Endothelial cell of umbilical vein (primary cell): Measurements from ENCODE around the gene DSG2. TPM values are rescaled to one million over a fixed set of nuclear protein-coding genes. Genes with fewer than 3 reads are reported as not detected.

Experiments used
- BruUV-seq: library from RNA; stranded (reverse); fragments of 400-500 nt; replicated peaks from 2 replicates; lab custom pipeline; 2021; lab: Mats Ljungman, UMichigan
- CTCF ChIA-PET: fragments of 300-600, 350-600 bp; sonication (Branson Sonifier 250); formaldehyde crosslinking; loops from one replicate; lab custom pipeline; 2021; ENCODE audit warnings: antibody characterized with exemption, inconsistent platforms; lab: Charles Lee
- POLR2A ChIA-PET: fragments of 300-600, 350-600 bp; sonication (Branson Sonifier 250); formaldehyde crosslinking; loops from one replicate; lab custom pipeline; 2021; ENCODE audit warnings: antibody characterized with exemption, inconsistent platforms; lab: Charles Lee
- DNase-seq: peaks from one replicate; pipeline ENCODE4 v3.0.0-alpha.2; 2011; ENCODE audit warnings: low read depth, low spot score
- FAIRE-seq: peaks from 2 replicates; lab custom pipeline; 2011; peaks lifted over from hg19 to GRCh38; lab: Jason Lieb, UNC
- H2AFZ ChIP-seq: 2 replicates; pipeline ENCODE4 v1.6.0; 2012; ENCODE audit warnings: low read depth, low read length, control low read depth, inconsistent platforms
- H3K27ac ChIP-seq: 2 replicates; pipeline ENCODE4 v1.5.1; 2011; ENCODE audit warnings: low read depth, mild to moderate bottlenecking, control low read depth, low read length, moderate library complexity; ENCODE audit not compliant: insufficient read depth
- H3K27me3 ChIP-seq, 2 experiments: 2 replicates each; pipeline versions ENCODE4 v1.6.0 to v1.6.1; 2011; ENCODE audit warnings: low read length in 2 of 2, mixed read lengths in 1 of 2; ENCODE audit not compliant: control insufficient read depth in 2 of 2, insufficient read depth in 2 of 2
- H3K36me3 ChIP-seq, 2 experiments: 2 replicates in 1 of 2; 3 replicates in 1 of 2; pipeline ENCODE4 v1.5.1; 2011; ENCODE audit warnings: low read length in 2 of 2, mild to moderate bottlenecking in 1 of 2, moderate library complexity in 1 of 2; ENCODE audit not compliant: control insufficient read depth in 2 of 2, insufficient read depth in 2 of 2; ENCODE audit errors: extremely low read depth in 1 of 2
- H3K4me1 ChIP-seq: 3 replicates; pipeline ENCODE4 v1.5.1; 2011; ENCODE audit warnings: mild to moderate bottlenecking, low read length; ENCODE audit not compliant: control insufficient read depth, insufficient read depth; ENCODE audit errors: extremely low read depth
- H3K4me2 ChIP-seq: 2 replicates; pipeline ENCODE4 v1.6.1; 2011; ENCODE audit warnings: low read length, control low read depth, mixed read lengths; ENCODE audit not compliant: insufficient read depth
- H3K4me3 ChIP-seq, 3 experiments: fragments of 200-600 bp in 1 of 3; sonication (generic), shearing (Covaris generic) in 1 of 3; replicated peaks in 1 of 3; 2 replicates each; pipeline ENCODE4 v1.5.1; 2011 to 2016; ENCODE audit warnings: control low read depth in 3 of 3, low read length in 3 of 3, mild to moderate bottlenecking in 2 of 3, inconsistent platforms in 1 of 3, low read depth in 1 of 3, moderate library complexity in 1 of 3; ENCODE audit not compliant: insufficient read depth in 1 of 3
- H3K79me2 ChIP-seq: 2 replicates; pipeline ENCODE4 v1.6.0; 2012; ENCODE audit warnings: low read length, inconsistent platforms; ENCODE audit not compliant: control insufficient read depth, insufficient read depth
- H3K9ac ChIP-seq: replicated peaks from 2 replicates; pipeline ENCODE3; 2011; ENCODE audit warnings: low read length, control low read depth; ENCODE audit not compliant: insufficient read depth; ENCODE audit errors: extremely low read depth
- H3K9me1 ChIP-seq: replicated peaks from 3 replicates; pipeline ENCODE4 v1.6.0; 2011; ENCODE audit warnings: mild to moderate bottlenecking, low read length; ENCODE audit not compliant: control insufficient read depth, insufficient read depth; ENCODE audit errors: extremely low read depth
- H3K9me3 ChIP-seq: replicated peaks from 2 replicates; pipeline ENCODE4 v1.5.1; 2012; ENCODE audit warnings: low read length, inconsistent platforms; ENCODE audit not compliant: control insufficient read depth, insufficient read depth
- H4K20me1 ChIP-seq: replicated peaks from 2 replicates; pipeline ENCODE3; 2011; ENCODE audit warnings: mild to moderate bottlenecking, low read length; ENCODE audit not compliant: control insufficient read depth, insufficient read depth; ENCODE audit errors: extremely low read depth
- CTCF ChIP-seq, 2 donors: IDR thresholded peaks; 1 replicate in 1 of 2; 2 replicates in 1 of 2; pipeline ENCODE4 v1.5.1; 2011; ENCODE audit warnings: low read length in 2 of 2, mild to moderate bottlenecking in 2 of 2, moderate library complexity in 2 of 2, control low read depth in 1 of 2, inconsistent platforms in 1 of 2, low read depth in 1 of 2; ENCODE audit not compliant: insufficient read depth in 1 of 2; ENCODE audit errors: extremely low read depth in 1 of 2
- EZH2 ChIP-seq: IDR thresholded peaks from 2 replicates; pipeline ENCODE4 v1.6.1; 2012; ENCODE audit warnings: borderline replicate concordance, low read depth, mild to moderate bottlenecking, moderate library complexity, low read length, inconsistent platforms; ENCODE audit not compliant: severe bottlenecking
- FOS ChIP-seq: IDR thresholded peaks from 2 replicates; pipeline ENCODE4 v1.6.1; 2011; ENCODE audit warnings: mild to moderate bottlenecking, low read length, moderate library complexity, borderline replicate concordance; ENCODE audit not compliant: insufficient read depth
- MAX ChIP-seq: IDR thresholded peaks from 2 replicates; pipeline ENCODE4 v1.6.1; 2011; ENCODE audit not compliant: insufficient read depth, insufficient read length
- MYC ChIP-seq: IDR thresholded peaks from one replicate; pipeline ENCODE4 v1.6.1; 2011; ENCODE audit warnings: mild to moderate bottlenecking, low read depth, low read length
- POLR2AphosphoS5 ChIP-seq: IDR thresholded peaks from 2 replicates; pipeline ENCODE4 v1.6.1; 2012; ENCODE audit warnings: low read depth, mild to moderate bottlenecking, control low read depth, low read length, moderate library complexity; ENCODE audit not compliant: insufficient read depth
- dilution Hi-C: fragments of 300-500 bp; cut with MboI; formaldehyde crosslinking; loops from one replicate; pipeline ENCODE4 v1.15.0; 2019; ENCODE audit warnings: low sequenced_read_pairs; ENCODE audit not compliant: extremely low pct_ligation_motif_present
- intact Hi-C: fragments of 100-400 bp; cut with micrococcal nuclease; formaldehyde crosslinking; loops from one replicate; pipeline ENCODE4 v1.10.0; 2022
- polyA plus RNA-seq, 4 experiments: library from polyadenylated mRNA; depleted of rRNA in 3 of 4; stranded (reverse) in 3 of 4; unstranded in 1 of 4; fragments of >200 nt; gene quantifications; 2 replicates each; pipeline versions ENCODE4 v1.2.1 to v1.2.3, GENCODE V29; 2011 to 2012; ENCODE audit warnings: missing spikeins in 1 of 4
- total RNA-seq: library from RNA; stranded (reverse); gene quantifications from 2 replicates; pipeline ENCODE4 v1.2.3, GENCODE V29; 2021

DSG2 gene
- total and polyA plus RNA-seq, 2 donors (not counting 3 experiments of a cell fraction or from before 2014, with no cell fraction given): 0.04 TPM

GRCh38 chr18:31497404-31497835, 557 bp upstream of the DSG2 start:
- no peak for FAIRE-seq
- POLR2A ChIA-PET: no interaction called here
- no peak overlapping the region for H3K4me2 ChIP-seq
- intact Hi-C loops: no loop called here
- BruUV-seq: no TSS peak
- no peaks in the 10 kb centered on the region for H3K4me1 ChIP-seq
- no peak for DNase-seq
- dilution Hi-C loops: no loop called here
- H3K4me3 ChIP-seq: no peak overlapping the region
- no peak overlapping the region for H3K27ac ChIP-seq
- no peaks in the 10 kb centered on the region for H3K36me3 ChIP-seq
- no peaks in the 10 kb centered on the region for H3K9me1 ChIP-seq
- H3K79me2 ChIP-seq: no peaks in the 10 kb centered on the region
- no peaks in the 10 kb centered on the region for H4K20me1 ChIP-seq
- H3K9me3 ChIP-seq: no peaks in the 10 kb centered on the region
- H2AFZ ChIP-seq: no peak overlapping the region
- CTCF ChIA-PET: no interaction called here
- H3K27me3 ChIP-seq: peaks cover 17 to 31% of the 10 kb centered on the region in 2 experiments
- no peak for TF ChIP-seq FOS
- TF ChIP-seq MAX: no peak
- no peak for TF ChIP-seq MYC
- TF ChIP-seq EZH2: no peak
- TF ChIP-seq POLR2AphosphoS5: no peak
- TF ChIP-seq CTCF (IDR thresholded peaks at IDR 0.05; ENCODE audit: extremely low read depth in 1 of 2, insufficient read depth in 1 of 2, low read depth in 1 of 2, low read length in 2 of 2): no peak
- H3K9ac ChIP-seq: no peak overlapping the region
